Measurements from ENCODE around the gene MEP1B.

- TF ChIP-seq FOXP2 (optimal IDR thresholded peaks at IDR 0.05; ENCODE audit: borderline replicate concordance, extremely low read depth, extremely low read length, insufficient read depth) = no peak
- no peak for TF ChIP-seq SIN3A (IDR thresholded peaks at IDR 0.05; ENCODE audit: borderline replicate concordance, insufficient read depth, low read length)
These were observed 31.7 kb upstream of the MEP1B start for GRCh38 chr18:32158108-32158624.
